Ascending aorta (tissue), 2 donors: ENCODE data around the gene SNRPA1. TPM values are rescaled to one million over a fixed set of nuclear protein-coding genes. Genes with fewer than 3 reads are reported as not detected.
A peak's percentile ranks its signal among the peaks of the same experiment; 100 is the strongest.

Source experiments
- DNase-seq, 2 donors: peaks; one replicate each; pipeline ENCODE4 v3.0.0-alpha.2; 2019; ENCODE audit warnings: low spot score in 2 of 2
- H3K27ac ChIP-seq, 2 donors: fragments of 200-600 bp; sonication (generic); one replicate each; pipeline ENCODE4 v1.5.1; 2016 to 2017; ENCODE audit warnings: mild to moderate bottlenecking in 1 of 2
- H3K27me3 ChIP-seq: fragments of 200-600 bp; sonication (generic); one replicate; pipeline ENCODE4 v1.5.1; 2017
- H3K36me3 ChIP-seq, 2 donors: fragments of 200-600 bp; sonication (generic); one replicate each; pipeline ENCODE4 v1.5.1; 2016
- H3K4me1 ChIP-seq, 2 donors: fragments of 200-600 bp; sonication (generic); one replicate each; pipeline ENCODE4 v1.5.1; 2016 to 2017; ENCODE audit warnings: mild to moderate bottlenecking in 1 of 2
- H3K4me3 ChIP-seq, 2 donors: fragments of 200-600 bp; sonication (generic); one replicate each; pipeline ENCODE4 v1.5.1; 2016 to 2017; ENCODE audit warnings: mild to moderate bottlenecking in 1 of 2
- H3K9me3 ChIP-seq, 2 donors: fragments of 200-600 bp; sonication (generic); one replicate each; pipeline ENCODE4 v1.5.1; 2016
- intact Hi-C: fragments of 100-400 bp; cut with DNase I; formaldehyde crosslinking; loops from one replicate; pipeline ENCODE4 v1.15.1; 2023
- total RNA-seq: library from RNA; depleted of rRNA; stranded (reverse); fragments of >200 nt; gene quantifications from one replicate; pipeline ENCODE4 v1.1.0, GENCODE V29; 2016
- TF ChIP-seq, protein P1 (sequence below), 3 experiments: fragments of 200-600 bp in 2 of 3; fragments of 450-650 bp in 1 of 3; sonication (generic) in 2 of 3; IDR thresholded peaks; one replicate each; pipeline ENCODE4 v1.5.1; 2016 to 2019; ENCODE audit warnings: antibody characterized with exemption in 3 of 3, mild to moderate bottlenecking in 1 of 3, moderate library complexity in 1 of 3

Gene SNRPA1
- total RNA-seq, 1 donor from 2014 or later, result 17.8 TPM

DNA sequence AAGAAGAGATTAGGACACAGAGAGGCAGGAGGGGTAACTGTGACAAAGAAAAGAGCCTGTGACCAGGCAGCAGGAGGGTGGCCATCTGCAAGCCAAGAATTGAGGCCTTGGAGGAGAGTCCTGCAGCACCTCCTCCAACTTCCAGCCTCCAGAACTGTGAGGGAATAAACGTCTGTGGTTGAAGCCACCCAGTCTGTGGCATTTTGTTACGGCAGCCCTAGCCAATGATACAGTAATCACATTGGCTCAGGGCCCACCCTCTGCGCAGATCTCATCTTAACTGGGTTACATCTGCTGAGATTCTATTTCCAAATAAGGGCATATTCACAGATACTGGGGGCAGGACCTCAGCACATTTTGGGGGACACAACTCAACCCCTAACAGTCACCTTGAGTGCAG is 29.0 kb downstream of the SNRPA1 start:
- TF ChIP-seq, protein P1, sequence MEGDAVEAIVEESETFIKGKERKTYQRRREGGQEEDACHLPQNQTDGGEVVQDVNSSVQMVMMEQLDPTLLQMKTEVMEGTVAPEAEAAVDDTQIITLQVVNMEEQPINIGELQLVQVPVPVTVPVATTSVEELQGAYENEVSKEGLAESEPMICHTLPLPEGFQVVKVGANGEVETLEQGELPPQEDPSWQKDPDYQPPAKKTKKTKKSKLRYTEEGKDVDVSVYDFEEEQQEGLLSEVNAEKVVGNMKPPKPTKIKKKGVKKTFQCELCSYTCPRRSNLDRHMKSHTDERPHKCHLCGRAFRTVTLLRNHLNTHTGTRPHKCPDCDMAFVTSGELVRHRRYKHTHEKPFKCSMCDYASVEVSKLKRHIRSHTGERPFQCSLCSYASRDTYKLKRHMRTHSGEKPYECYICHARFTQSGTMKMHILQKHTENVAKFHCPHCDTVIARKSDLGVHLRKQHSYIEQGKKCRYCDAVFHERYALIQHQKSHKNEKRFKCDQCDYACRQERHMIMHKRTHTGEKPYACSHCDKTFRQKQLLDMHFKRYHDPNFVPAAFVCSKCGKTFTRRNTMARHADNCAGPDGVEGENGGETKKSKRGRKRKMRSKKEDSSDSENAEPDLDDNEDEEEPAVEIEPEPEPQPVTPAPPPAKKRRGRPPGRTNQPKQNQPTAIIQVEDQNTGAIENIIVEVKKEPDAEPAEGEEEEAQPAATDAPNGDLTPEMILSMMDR (IDR thresholded peaks at IDR 0.05), result no peak
- peaks cover 8 to 23% of the 10 kb centered on the region in 2 donors for H3K36me3 ChIP-seq
- H3K4me1 ChIP-seq, result peaks cover 0 to 14% of the 10 kb centered on the region in 2 donors
- no peaks in the 10 kb centered on the region for H3K9me3 ChIP-seq
- peak in 1 of 2 donors; percentile 65 for DNase-seq
- intact Hi-C loops, result no loop called here
- H3K27me3 ChIP-seq, result no peaks in the 10 kb centered on the region
- H3K4me3 ChIP-seq, result no peak overlapping the region
- peak overlapping the region; percentile 81 for H3K27ac ChIP-seq

DNA sequence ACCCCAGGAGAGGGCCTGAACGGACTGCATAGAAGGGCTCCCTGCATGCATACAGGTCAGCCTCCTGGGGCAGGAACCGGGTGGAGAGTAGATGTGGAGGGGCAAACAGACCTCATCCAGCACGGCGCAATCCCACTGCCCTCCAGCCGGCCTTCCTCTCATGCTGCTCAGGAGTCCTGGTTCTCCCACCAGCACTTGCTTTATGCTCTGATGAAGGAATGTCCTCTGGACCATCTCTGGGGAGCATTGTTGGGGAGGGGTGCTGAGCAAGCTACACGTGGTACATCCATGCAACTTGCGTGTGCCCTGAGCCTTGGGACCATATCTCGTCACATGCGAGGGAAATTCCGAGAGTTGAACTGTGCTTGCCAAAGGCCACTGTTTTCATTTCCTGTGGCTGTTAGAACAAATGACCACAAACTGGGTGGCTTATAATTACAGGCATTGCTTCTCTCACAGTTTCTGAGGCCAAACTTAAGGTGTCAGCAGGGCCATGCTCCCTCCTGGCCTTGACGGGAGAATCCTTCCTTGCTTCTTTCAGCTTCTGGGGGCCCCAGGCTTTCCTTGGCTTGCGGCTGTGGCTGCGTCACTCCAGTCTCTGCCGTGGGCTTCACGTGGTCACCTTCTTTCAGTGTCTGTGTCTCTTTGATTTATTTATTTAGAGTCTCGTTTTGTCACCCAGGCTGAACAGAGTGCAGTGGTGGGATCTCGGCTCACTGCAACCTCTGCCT is 30.0 kb downstream of the SNRPA1 start:
- Histone ChIP-seq H3K27ac (peak overlapping the region in 1 of 2 donors; percentile 81), H3K27me3 (no peaks in the 10 kb centered on the region), H3K4me3 (no peak overlapping the region), H3K36me3 (peaks cover 0 to 13% of the 10 kb centered on the region in 2 donors), H3K9me3 (no peaks in the 10 kb centered on the region), H3K4me1 (peaks cover 0 to 14% of the 10 kb centered on the region in 2 donors)
- TF ChIP-seq, protein P1 (IDR thresholded peaks at IDR 0.05), result no peak
- intact Hi-C loops, result no loop called here
- DNase-seq, result no peak

DNA sequence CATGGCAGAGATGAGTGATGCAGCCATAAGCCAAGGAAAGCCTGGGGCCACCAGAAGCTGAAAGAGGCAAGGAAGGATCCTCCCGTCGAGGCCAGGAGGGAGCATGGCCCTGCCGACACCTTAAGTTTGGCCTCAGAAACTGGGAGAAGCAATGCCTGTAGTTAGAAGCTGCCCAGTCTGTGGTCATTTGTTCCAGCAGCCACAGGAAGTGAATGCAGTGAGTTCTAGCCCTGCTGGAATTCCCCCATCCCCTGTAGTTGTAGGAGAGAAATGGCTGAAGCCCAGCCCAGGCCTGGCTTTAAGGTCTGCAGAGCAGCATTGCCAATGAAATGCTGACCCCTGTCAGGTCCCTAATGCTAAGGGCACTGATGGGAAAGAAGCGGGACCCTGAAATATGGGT is 31.0 kb downstream of the SNRPA1 start:
- DNase-seq, result no peak
- Histone ChIP-seq H3K4me1 (peaks cover 0 to 14% of the 10 kb centered on the region in 2 donors), H3K9me3 (no peaks in the 10 kb centered on the region), H3K27ac (no peak overlapping the region), H3K27me3 (no peaks in the 10 kb centered on the region), H3K36me3 (peaks cover 0 to 4% of the 10 kb centered on the region in 2 donors), H3K4me3 (no peak overlapping the region)
- TF ChIP-seq, protein P1 (IDR thresholded peaks at IDR 0.05), result no peak
- intact Hi-C loops, result no loop called here

GRCh38 chr15:101262551-101262950 is 32.5 kb downstream of the SNRPA1 start:
- TF ChIP-seq, protein P1 (IDR thresholded peaks at IDR 0.05), result no peak
- intact Hi-C loops, result no loop called here
- Histone ChIP-seq H3K27ac (no peak overlapping the region), H3K4me3 (no peak overlapping the region), H3K36me3 (no peaks in the 10 kb centered on the region), H3K9me3 (no peaks in the 10 kb centered on the region), H3K27me3 (no peaks in the 10 kb centered on the region), H3K4me1 (peaks cover 0 to 10% of the 10 kb centered on the region in 2 donors)
- no peak for DNase-seq

DNA sequence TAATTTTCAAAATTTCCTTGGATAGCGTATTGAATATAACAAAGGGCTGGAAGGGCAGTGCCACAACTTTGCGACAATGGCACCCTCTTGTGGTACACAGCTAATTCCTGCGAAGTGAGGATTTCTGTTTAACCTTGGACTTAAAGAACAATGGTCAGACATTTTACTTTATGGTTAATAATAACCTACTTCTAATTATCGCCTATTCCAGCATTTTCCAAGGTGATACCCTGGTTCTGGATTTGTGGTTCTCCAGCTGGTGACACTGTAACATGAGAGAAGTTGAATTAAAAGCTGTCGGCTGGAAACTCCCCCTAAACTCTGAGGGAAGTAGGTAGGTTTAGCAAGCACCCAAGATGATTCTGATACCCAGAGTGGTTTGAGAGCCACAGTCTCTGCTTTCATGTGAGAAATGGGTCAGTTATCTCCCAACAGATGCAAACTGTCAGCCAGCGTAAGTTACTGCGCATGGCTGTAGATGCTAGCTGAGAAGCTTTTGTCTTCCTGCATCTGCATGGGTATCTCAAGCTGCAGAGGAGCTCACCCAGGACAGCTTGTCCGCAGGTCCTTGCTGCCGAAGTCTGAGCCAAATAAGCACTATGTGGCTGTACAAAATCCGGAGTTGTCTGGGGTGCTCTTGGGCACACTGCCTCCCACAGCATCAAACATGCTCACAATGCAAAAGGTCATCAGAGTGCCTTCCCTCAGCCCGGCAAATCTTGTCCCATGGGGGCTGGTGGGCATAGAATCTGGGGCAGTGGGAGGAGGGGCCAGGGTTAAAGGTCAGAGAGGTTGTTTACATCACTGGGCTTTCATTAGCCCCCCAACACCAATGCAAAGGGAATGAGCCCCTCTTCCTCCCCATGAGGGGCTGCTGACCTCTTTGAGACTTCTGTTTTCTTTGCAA is 36.6 kb downstream of the SNRPA1 start:
- Histone ChIP-seq H3K9me3 (no peaks in the 10 kb centered on the region), H3K27ac (no peak overlapping the region), H3K36me3 (no peaks in the 10 kb centered on the region), H3K4me1 (no peaks in the 10 kb centered on the region), H3K27me3 (no peaks in the 10 kb centered on the region), H3K4me3 (no peak overlapping the region)
- DNase-seq, result no peak
- intact Hi-C loops, result loop anchor here (1.0 to 10.0 kb wide), 4 partner anchors 170 to 654 kb away; partner anchors contain the start of genes ASB7, LINS1 and LRRK1
- TF ChIP-seq, protein P1 (IDR thresholded peaks at IDR 0.05), result peak; percentile 74 to 84 (median 77)
